Kidney (tissue), 14 donors: ENCODE data around the gene SENP2. TPM values are rescaled to one million over a fixed set of nuclear protein-coding genes. Genes with fewer than 3 reads are reported as not detected.
"Not testable (repeated sequence)": the region's sequence is repeated elsewhere in the genome, so short reads cannot be mapped to it uniquely, and the experiment has no call there.

Source experiments
- DNase-seq, 5 donors: peaks; one replicate each; pipeline ENCODE4 v3.0.0-alpha.2; 2013 to 2020
- FAIRE-seq: peaks from 2 replicates; lab custom pipeline; 2012; peaks lifted over from hg19 to GRCh38; lab: Jason Lieb, UNC
- H3K27ac ChIP-seq, 2 donors: one replicate each; pipeline ENCODE4 v1.7.0; 2013; ENCODE audit warnings: low read depth in 2 of 2, low read length in 2 of 2, inconsistent platforms in 1 of 2
- H3K27me3 ChIP-seq: one replicate; pipeline ENCODE4 v1.7.1; 2013; ENCODE audit warnings: low read length, inconsistent platforms; ENCODE audit not compliant: control insufficient read depth, insufficient read depth
- H3K36me3 ChIP-seq, 3 donors: one replicate each; pipeline versions ENCODE4 v1.7.0 to v1.7.1; 2013; ENCODE audit warnings: low read length in 3 of 3, control low read depth in 1 of 3, inconsistent platforms in 1 of 3; ENCODE audit not compliant: insufficient read depth in 3 of 3, control insufficient read depth in 2 of 3
- H3K4me1 ChIP-seq, 3 donors: one replicate each; pipeline versions ENCODE4 v1.7.0 to v1.7.1; 2013; ENCODE audit warnings: low read length in 3 of 3, inconsistent platforms in 1 of 3, low read depth in 1 of 3; ENCODE audit not compliant: control insufficient read depth in 2 of 3, insufficient read depth in 2 of 3
- H3K4me3 ChIP-seq, 3 donors: one replicate each; pipeline versions ENCODE4 v1.7.0 to v1.8.1; 2013; ENCODE audit warnings: low read length in 3 of 3, control low read depth in 1 of 3, inconsistent platforms in 1 of 3
- H3K9ac ChIP-seq, 3 donors: one replicate each; pipeline versions ENCODE4 v1.7.0 to v1.7.1; 2013; ENCODE audit warnings: low read length in 3 of 3, control low read depth in 1 of 3, inconsistent platforms in 1 of 3
- H3K9me3 ChIP-seq, 3 donors: one replicate each; pipeline versions ENCODE4 v1.7.0 to v1.7.1; 2013; ENCODE audit warnings: low read length in 3 of 3, control low read depth in 1 of 3, inconsistent platforms in 1 of 3; ENCODE audit not compliant: control insufficient read depth in 2 of 3, insufficient read depth in 1 of 3
- CTCF ChIP-seq: IDR thresholded peaks from 3 replicates; pipeline ENCODE4 v1.5.1; 2012; ENCODE audit warnings: mild to moderate bottlenecking, moderate library complexity, borderline replicate concordance; ENCODE audit not compliant: insufficient read depth; ENCODE audit errors: extremely low read depth
- intact Hi-C: fragments of 100-400 bp; cut with DNase I; formaldehyde crosslinking; loops from one replicate; pipeline ENCODE4 v1.11.1; 2022
- polyA plus RNA-seq: library from polyadenylated mRNA; stranded (reverse); fragments of 350-450 nt; fragmentation: Illumina TruSeq; extraction: RNeasy Lipid Tissue Mini Kit (QIAGEN cat#74804); gene quantifications from one replicate; pipeline ENCODE4 v1.2.3, GENCODE V29; 2014; ENCODE audit warnings: low read depth, low replicate concordance; ENCODE audit not compliant: insufficient read depth
- total RNA-seq: library from RNA; stranded (reverse); fragmentation: NEBNext Ultra II Directional; extraction: Animal tissue kit (Norgen Biotek cat#: 25700); gene quantifications from one replicate; pipeline ENCODE4 v1.2.1, GENCODE V29; 2021
- donor health status: control.
- donor health status: control.
- donor health status: control.
- donor health status: control.
- donor health status: control.
- donor health status: DM: yes; HTN: yes; CAD: no.
- donor health status: Normal renal cell carcinoma (clear cell type).

SENP2 gene
- total and polyA plus RNA-seq, 2 donors from 2014 or later = 10.8 to 29.6 TPM

GRCh38 chr3:185658504-185658912 lies 72.4 kb downstream of the SENP2 start:
- no peak overlapping the region for H3K9ac ChIP-seq
- TF ChIP-seq CTCF = no peak
- H3K27me3 ChIP-seq = no peaks in the 10 kb centered on the region
- peak overlapping the region in 1 of 2 donors; percentile 7 for H3K27ac ChIP-seq
- no peak overlapping the region for H3K4me3 ChIP-seq
- H3K4me1 ChIP-seq = peaks cover 0 to 2% (median 0%) of the 10 kb centered on the region in 3 donors
- H3K36me3 ChIP-seq = peaks cover 2 to 14% (median 6%) of the 10 kb centered on the region in 3 donors
- no peaks in the 10 kb centered on the region for H3K9me3 ChIP-seq
- intact Hi-C loops = no loop called here
- no peak for FAIRE-seq
- peak in 1 of 5 donors; percentile 86 for DNase-seq

GRCh38 chr3:185658943-185659342 lies 72.8 kb downstream of the SENP2 start:
- no peak overlapping the region for H3K9ac ChIP-seq
- no peak for DNase-seq
- intact Hi-C loops = no loop called here
- no peak overlapping the region for H3K4me3 ChIP-seq
- no peaks in the 10 kb centered on the region for H3K9me3 ChIP-seq
- no peaks in the 10 kb centered on the region for H3K27me3 ChIP-seq
- no peak for FAIRE-seq
- H3K4me1 ChIP-seq = peaks cover 0 to 2% (median 0%) of the 10 kb centered on the region in 3 donors
- no peak for TF ChIP-seq CTCF
- H3K36me3 ChIP-seq = peaks cover 2 to 12% (median 6%) of the 10 kb centered on the region in 3 donors
- peak overlapping the region in 1 of 2 donors; percentile 7 for H3K27ac ChIP-seq

GRCh38 chr3:185659942-185660921 lies 74.1 kb downstream of the SENP2 start:
- peak; percentile 94 for TF ChIP-seq CTCF
- peaks cover 0 to 2% (median 0%) of the 10 kb centered on the region in 3 donors for H3K4me1 ChIP-seq
- no peak overlapping the region for H3K9ac ChIP-seq
- no peaks in the 10 kb centered on the region for H3K27me3 ChIP-seq
- no peaks in the 10 kb centered on the region for H3K9me3 ChIP-seq
- DNase-seq (peak; percentile 81 to 89 (median 86)), FAIRE-seq (no peak)
- H3K36me3 ChIP-seq = peaks cover 0 to 10% (median 6%) of the 10 kb centered on the region in 3 donors
- intact Hi-C loops = no loop called here
- H3K27ac ChIP-seq = no peak overlapping the region
- H3K4me3 ChIP-seq = no peak overlapping the region

- intact Hi-C loops, H3K27me3 ChIP-seq, H3K4me1 ChIP-seq, H3K4me3 ChIP-seq, H3K27ac ChIP-seq, H3K36me3 ChIP-seq, FAIRE-seq, H3K9ac ChIP-seq, DNase-seq, H3K9me3 ChIP-seq: not testable (repeated sequence)
These were observed 75.2 kb downstream of the SENP2 start for GRCh38 chr3:185661296-185661695.
